HepG2 (cell line): ENCODE data around the gene THAP10. TPM values are rescaled to one million over a fixed set of nuclear protein-coding genes. Genes with fewer than 3 reads are reported as not detected.

Experiments
- ASH2L ChIP-seq: fragments of 300-600, 200-600 bp; sonication (generic); IDR thresholded peaks from 2 replicates; pipeline ENCODE4 v1.7.0; 2017; ENCODE audit warnings: low read depth, mild to moderate bottlenecking, moderate library complexity, mixed read lengths, low read length; ENCODE audit not compliant: insufficient read length
- CBFB ChIP-seq: sonication (generic); formaldehyde crosslinking; IDR thresholded peaks from 2 replicates; pipeline ENCODE4 v1.4.0; 2020; ENCODE audit warnings: missing genetic modification reagents
- EP300 ChIP-seq, 3 experiments: sonication (generic) in 1 of 3; formaldehyde crosslinking in 1 of 3; IDR thresholded peaks; 2 replicates each; pipeline versions ENCODE4 v1.5.1 to v1.6.1; 2011 to 2020; ENCODE audit warnings: low read depth in 2 of 3, low read length in 2 of 3, borderline replicate concordance in 1 of 3, improper control_type of control experiment in 1 of 3, mild to moderate bottlenecking in 1 of 3, missing genetic modification reagents in 1 of 3, moderate library complexity in 1 of 3
- GATAD2A ChIP-seq: IDR thresholded peaks from 2 replicates; pipeline ENCODE4 v1.6.1; 2016
- JUNB ChIP-seq: sonication (generic); formaldehyde crosslinking; IDR thresholded peaks from 2 replicates; pipeline ENCODE4 v1.8.0; 2022; ENCODE audit warnings: missing genetic modification reagents, mild to moderate bottlenecking, borderline replicate concordance
- KDM5B ChIP-seq: sonication (generic); formaldehyde crosslinking; IDR thresholded peaks from 2 replicates; pipeline ENCODE4 v1.4.0; 2020; ENCODE audit warnings: missing genetic modification reagents, mild to moderate bottlenecking, borderline replicate concordance
- SETDB1 ChIP-seq: sonication (generic); formaldehyde crosslinking; IDR thresholded peaks from 2 replicates; pipeline ENCODE4 v1.5.1; 2020; ENCODE audit warnings: missing genetic modification reagents, mild to moderate bottlenecking, borderline replicate concordance
- SP5 ChIP-seq: IDR thresholded peaks from 2 replicates; pipeline ENCODE4 v1.6.1; 2016; ENCODE audit warnings: low read depth, borderline replicate concordance
- ZNF839 ChIP-seq: sonication (generic); formaldehyde crosslinking; IDR thresholded peaks from 2 replicates; pipeline ENCODE4 v1.4.0; 2020; ENCODE audit warnings: missing genetic modification reagents, mild to moderate bottlenecking, borderline replicate concordance
- polyA plus RNA-seq, 8 experiments: library from polyadenylated mRNA; depleted of rRNA in 3 of 8; stranded (reverse) in 7 of 8; unstranded in 1 of 8; fragments of >200 nt; fragmentation: Illumina TruSeq in 4 of 8; extraction: Trizol in 4 of 8; gene quantifications; 2 replicates each; pipeline versions ENCODE4 v1.2.1 to v1.2.3, GENCODE V29; 2011 to 2016; ENCODE audit warnings: low read depth in 4 of 8, missing spikeins in 1 of 8, mixed read lengths in 1 of 8; ENCODE audit not compliant: insufficient read depth in 1 of 8
- total RNA-seq, 5 experiments: library from RNA; depleted of rRNA; stranded (reverse); fragments of >200 nt; fragmentation: Illumina TruSeq; extraction: Trizol; gene quantifications; 2 replicates each; pipeline ENCODE4 v1.2.3, GENCODE V29; 2016; ENCODE audit warnings: low read depth in 1 of 5
- TF ChIP-seq, protein P1 (sequence below): sonication (generic); formaldehyde crosslinking; IDR thresholded peaks from 2 replicates; pipeline ENCODE4 v1.5.0; 2020; ENCODE audit warnings: mild to moderate bottlenecking, missing genetic modification reagents
- TF ChIP-seq, protein P2 (sequence below): conservative IDR thresholded peaks from 2 replicates; pipeline ENCODE4 v1.6.1; 2018; ENCODE audit warnings: missing genetic modification reagents
- TF ChIP-seq, protein P3 (sequence below): sonication (generic); formaldehyde crosslinking; IDR thresholded peaks from 2 replicates; pipeline ENCODE4 v1.9.0; 2022; ENCODE audit warnings: low read depth, missing genetic modification reagents
- TF ChIP-seq, protein P4 (sequence below): sonication (generic); formaldehyde crosslinking; IDR thresholded peaks from 2 replicates; pipeline ENCODE4 v1.8.0; 2022; ENCODE audit warnings: mild to moderate bottlenecking, missing genetic modification reagents
- TF ChIP-seq, protein P5 (sequence below): sonication (generic); formaldehyde crosslinking; IDR thresholded peaks from 2 replicates; pipeline ENCODE4 v1.5.0; 2020; ENCODE audit warnings: missing genetic modification reagents
- TF ChIP-seq, protein P6 (sequence below): sonication (generic); formaldehyde crosslinking; conservative IDR thresholded peaks from 2 replicates; pipeline ENCODE4 v1.4.0; 2020; ENCODE audit warnings: mild to moderate bottlenecking, missing genetic modification reagents, moderate library complexity

Gene THAP10
- total and polyA plus RNA-seq, 2 of the 13 experiments (the other 11 are each of a cell fraction or from before 2014, with no cell fraction given) = 0.64 to 0.69 TPM

DNA sequence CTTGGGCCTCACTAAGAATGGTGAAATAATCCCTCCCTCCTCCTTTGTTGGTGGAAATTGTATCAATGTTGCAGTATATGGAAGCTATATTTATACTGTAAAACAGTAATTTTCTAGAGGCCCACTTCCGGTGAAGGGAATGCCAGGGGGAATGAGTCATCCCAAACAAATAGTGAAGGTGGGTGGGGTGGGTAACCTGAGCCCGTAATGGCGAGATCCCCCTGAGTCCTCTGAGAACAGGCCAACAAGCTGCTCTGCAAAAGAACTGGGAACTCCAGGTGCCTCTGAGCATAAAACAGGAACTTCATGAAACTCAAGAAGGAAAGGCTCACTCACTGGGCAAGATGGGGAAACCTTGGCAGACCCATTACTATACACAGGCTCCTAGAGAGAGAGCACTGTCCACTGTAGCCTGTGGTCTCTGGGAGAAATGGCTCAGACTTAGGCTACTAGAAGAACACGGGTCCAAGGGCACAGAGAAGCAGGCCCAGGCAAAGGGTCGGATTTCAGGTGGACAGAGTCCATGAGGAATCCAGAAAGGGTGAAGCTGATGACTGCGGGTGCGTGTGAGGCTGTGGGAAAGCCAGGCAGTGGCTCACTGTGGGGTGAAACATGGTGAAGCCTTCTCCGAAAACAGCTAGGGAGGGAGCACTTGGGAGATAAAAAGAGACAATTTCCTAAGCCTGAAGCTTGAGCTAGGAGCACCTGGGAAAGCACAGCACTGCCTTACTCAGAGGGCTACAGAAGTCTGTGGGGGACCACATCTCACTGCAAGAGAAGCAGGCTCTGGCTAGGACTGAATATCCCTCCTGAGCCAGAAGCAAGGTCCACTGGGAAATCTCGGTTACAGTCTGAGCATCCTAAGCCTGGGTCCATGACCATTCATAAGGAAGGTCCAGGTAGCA lies 58.1 kb downstream of the THAP10 start (continued):
- peak; percentile 69; the same call in 1 of the 2 replicates for TF ChIP-seq JUNB
- peak; percentile 66 for TF ChIP-seq GATAD2A
- no peak for TF ChIP-seq SETDB1 (CRISPR knock-in tag)
- TF ChIP-seq ASH2L = peak; percentile 73
- TF ChIP-seq, protein P1, sequence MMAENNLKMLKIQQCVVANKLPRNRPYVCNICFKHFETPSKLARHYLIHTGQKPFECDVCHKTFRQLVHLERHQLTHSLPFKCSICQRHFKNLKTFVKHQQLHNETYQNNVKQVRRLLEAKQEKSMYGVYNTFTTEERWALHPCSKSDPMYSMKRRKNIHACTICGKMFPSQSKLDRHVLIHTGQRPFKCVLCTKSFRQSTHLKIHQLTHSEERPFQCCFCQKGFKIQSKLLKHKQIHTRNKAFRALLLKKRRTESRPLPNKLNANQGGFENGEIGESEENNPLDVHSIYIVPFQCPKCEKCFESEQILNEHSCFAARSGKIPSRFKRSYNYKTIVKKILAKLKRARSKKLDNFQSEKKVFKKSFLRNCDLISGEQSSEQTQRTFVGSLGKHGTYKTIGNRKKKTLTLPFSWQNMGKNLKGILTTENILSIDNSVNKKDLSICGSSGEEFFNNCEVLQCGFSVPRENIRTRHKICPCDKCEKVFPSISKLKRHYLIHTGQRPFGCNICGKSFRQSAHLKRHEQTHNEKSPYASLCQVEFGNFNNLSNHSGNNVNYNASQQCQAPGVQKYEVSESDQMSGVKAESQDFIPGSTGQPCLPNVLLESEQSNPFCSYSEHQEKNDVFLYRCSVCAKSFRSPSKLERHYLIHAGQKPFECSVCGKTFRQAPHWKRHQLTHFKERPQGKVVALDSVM (CRISPR knock-in tag) = no peak
- TF ChIP-seq, protein P2, sequence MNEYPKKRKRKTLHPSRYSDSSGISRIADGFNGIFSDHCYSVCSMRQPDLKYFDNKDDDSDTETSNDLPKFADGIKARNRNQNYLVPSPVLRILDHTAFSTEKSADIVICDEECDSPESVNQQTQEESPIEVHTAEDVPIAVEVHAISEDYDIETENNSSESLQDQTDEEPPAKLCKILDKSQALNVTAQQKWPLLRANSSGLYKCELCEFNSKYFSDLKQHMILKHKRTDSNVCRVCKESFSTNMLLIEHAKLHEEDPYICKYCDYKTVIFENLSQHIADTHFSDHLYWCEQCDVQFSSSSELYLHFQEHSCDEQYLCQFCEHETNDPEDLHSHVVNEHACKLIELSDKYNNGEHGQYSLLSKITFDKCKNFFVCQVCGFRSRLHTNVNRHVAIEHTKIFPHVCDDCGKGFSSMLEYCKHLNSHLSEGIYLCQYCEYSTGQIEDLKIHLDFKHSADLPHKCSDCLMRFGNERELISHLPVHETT = no peak
- TF ChIP-seq, protein P3, sequence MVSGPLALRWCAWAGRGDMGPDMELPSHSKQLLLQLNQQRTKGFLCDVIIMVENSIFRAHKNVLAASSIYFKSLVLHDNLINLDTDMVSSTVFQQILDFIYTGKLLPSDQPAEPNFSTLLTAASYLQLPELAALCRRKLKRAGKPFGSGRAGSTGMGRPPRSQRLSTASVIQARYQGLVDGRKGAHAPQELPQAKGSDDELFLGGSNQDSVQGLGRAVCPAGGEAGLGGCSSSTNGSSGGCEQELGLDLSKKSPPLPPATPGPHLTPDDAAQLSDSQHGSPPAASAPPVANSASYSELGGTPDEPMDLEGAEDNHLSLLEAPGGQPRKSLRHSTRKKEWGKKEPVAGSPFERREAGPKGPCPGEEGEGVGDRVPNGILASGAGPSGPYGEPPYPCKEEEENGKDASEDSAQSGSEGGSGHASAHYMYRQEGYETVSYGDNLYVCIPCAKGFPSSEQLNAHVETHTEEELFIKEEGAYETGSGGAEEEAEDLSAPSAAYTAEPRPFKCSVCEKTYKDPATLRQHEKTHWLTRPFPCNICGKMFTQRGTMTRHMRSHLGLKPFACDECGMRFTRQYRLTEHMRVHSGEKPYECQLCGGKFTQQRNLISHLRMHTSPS (CRISPR knock-in tag) = no peak
- TF ChIP-seq, protein P4, sequence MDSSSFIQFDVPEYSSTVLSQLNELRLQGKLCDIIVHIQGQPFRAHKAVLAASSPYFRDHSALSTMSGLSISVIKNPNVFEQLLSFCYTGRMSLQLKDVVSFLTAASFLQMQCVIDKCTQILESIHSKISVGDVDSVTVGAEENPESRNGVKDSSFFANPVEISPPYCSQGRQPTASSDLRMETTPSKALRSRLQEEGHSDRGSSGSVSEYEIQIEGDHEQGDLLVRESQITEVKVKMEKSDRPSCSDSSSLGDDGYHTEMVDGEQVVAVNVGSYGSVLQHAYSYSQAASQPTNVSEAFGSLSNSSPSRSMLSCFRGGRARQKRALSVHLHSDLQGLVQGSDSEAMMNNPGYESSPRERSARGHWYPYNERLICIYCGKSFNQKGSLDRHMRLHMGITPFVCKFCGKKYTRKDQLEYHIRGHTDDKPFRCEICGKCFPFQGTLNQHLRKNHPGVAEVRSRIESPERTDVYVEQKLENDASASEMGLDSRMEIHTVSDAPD (CRISPR knock-in tag) = no peak
- TF ChIP-seq KDM5B (CRISPR knock-in tag) = no peak
- no peak for TF ChIP-seq CBFB
- no peak for TF ChIP-seq SP5 (CRISPR knock-in tag)
- TF ChIP-seq, protein P5, sequence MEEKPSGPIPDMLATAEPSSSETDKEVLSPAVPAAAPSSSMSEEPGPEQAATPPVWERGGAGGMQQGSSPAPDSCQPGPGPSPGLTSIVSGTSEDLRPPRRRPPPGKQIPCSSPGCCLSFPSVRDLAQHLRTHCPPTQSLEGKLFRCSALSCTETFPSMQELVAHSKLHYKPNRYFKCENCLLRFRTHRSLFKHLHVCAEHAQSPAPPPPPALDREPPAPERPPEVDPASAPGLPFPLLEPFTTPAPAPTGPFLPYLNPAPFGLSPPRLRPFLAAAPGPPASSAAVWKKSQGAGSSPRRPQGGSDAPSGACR (CRISPR knock-in tag) = no peak
- TF ChIP-seq EP300 (IDR thresholded peaks at IDR 0.05; ENCODE audit: low read depth in 2 of 2, low read length in 2 of 2) = peak in 1 of 2 experiments; percentile 54; a peak in 1 of 4 replicates
- no peak for TF ChIP-seq EP300 (CRISPR knock-in tag; IDR thresholded peaks at IDR 0.05; ENCODE audit: borderline replicate concordance)
- no peak for TF ChIP-seq ZNF839 (CRISPR knock-in tag)
- TF ChIP-seq, protein P6, sequence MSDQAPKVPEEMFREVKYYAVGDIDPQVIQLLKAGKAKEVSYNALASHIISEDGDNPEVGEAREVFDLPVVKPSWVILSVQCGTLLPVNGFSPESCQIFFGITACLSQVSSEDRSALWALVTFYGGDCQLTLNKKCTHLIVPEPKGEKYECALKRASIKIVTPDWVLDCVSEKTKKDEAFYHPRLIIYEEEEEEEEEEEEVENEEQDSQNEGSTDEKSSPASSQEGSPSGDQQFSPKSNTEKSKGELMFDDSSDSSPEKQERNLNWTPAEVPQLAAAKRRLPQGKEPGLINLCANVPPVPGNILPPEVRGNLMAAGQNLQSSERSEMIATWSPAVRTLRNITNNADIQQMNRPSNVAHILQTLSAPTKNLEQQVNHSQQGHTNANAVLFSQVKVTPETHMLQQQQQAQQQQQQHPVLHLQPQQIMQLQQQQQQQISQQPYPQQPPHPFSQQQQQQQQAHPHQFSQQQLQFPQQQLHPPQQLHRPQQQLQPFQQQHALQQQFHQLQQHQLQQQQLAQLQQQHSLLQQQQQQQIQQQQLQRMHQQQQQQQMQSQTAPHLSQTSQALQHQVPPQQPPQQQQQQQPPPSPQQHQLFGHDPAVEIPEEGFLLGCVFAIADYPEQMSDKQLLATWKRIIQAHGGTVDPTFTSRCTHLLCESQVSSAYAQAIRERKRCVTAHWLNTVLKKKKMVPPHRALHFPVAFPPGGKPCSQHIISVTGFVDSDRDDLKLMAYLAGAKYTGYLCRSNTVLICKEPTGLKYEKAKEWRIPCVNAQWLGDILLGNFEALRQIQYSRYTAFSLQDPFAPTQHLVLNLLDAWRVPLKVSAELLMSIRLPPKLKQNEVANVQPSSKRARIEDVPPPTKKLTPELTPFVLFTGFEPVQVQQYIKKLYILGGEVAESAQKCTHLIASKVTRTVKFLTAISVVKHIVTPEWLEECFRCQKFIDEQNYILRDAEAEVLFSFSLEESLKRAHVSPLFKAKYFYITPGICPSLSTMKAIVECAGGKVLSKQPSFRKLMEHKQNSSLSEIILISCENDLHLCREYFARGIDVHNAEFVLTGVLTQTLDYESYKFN = peak; percentile 62
